ENCODE measurements around the gene RAP1GAP.

- no peak for TF ChIP-seq CTCF (IDR thresholded peaks at IDR 0.05)
- TF ChIP-seq POLR2A (IDR thresholded peaks at IDR 0.05), result no peak
These were observed 84.1 kb downstream of the RAP1GAP start for GRCh38 chr1:21585037-21585436.
